Pons (tissue), 1 donor: ENCODE data around the gene FOXB1.

Experiments used
- DNase-seq: peaks from one replicate; pipeline ENCODE4 v3.0.0-alpha.2; 2016; ENCODE audit warnings: low spot score

FOXB1 gene

DNA sequence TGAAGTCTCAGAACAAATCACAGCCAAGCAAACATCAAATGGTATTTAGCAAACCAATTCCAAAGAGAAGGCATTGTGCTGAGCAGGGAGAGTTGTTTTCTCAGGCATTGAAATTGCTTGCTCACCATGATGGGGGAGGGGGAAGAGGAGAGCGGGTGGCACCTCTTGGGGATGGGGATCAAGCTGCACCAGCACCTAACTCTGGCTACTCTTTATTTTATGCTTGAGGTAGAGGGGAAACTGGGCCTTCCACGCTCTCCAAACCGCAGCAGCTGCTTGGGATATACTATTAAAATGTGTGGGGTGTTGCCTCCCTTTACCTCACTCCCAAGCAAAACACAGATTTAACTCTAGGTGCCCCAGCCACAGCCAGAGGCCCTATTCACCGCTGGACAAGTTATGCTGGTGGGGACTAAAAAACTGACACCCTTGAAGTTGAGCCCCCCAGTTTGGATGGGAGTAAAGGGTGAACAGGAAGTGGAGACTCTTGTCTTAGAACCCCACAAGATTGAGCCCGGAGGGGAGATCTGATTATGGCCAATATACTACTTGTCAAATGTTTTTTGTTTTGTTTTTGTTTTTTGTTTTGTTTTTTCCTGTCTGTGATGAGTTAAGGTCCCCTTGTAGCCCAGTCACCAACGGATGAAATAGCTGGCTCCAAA is 5.0 kb upstream of the FOXB1 start:
- DNase-seq = no peak

DNA sequence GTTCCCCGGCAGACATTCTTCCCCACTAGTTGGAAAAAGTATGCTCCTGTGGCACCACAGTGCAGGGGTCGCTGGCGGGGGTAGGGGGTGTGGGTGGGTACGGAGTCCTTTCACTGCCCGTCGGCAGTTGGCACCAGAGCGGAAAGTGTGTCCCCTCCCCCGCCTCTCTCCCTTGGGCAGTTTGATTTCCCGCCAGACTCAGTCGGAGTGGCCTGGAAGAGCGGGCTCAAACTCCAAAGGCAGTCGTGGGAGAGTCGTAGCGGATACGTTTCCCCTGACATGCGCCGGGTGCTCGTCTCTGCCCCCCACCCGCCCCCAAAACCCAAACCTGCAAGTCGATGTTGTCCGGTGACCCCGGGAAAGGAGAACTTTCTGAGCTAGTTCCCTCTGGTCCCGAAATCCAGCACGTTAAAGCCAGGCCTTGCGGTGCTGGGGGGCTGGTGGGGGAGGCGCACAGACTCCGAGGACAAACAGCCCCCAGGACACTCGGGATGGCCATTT is 4.4 kb upstream of the FOXB1 start:
- no peak for DNase-seq

DNA sequence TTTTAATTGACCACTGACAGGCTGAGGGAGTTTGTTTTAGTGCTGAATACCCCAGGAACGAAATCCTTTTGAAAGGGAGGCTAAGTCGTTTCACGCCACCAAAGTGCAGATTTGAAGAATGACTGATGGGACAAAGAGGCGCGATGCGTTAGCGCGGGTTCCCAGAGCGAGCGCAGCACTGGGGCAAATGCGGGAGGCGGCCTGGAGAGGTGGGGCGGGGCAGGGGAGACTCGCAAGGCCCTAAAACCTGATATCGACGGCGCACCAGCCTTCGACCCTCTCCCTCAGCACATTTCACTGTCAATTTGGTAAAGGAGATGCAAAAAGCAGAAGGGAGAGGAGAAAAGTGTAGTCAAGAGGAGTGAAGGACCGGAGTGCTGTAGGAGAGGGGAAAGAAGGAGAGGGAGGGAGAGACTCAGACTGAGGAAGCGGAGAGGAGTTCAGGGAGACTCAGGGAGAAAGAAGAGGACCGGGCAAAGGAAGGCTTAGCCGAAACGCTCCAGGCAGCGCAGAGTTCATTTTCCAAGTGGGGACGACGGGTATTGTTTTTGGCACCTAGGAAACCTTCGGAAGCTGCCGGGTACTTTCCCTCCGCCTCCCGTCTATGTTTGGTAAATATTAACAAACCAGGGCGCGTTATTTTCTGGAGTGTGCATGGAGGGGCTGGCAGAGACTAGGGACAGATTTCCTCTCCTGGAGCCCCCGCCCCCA is 3.8 kb upstream of the FOXB1 start:
- DNase-seq = no peak

DNA sequence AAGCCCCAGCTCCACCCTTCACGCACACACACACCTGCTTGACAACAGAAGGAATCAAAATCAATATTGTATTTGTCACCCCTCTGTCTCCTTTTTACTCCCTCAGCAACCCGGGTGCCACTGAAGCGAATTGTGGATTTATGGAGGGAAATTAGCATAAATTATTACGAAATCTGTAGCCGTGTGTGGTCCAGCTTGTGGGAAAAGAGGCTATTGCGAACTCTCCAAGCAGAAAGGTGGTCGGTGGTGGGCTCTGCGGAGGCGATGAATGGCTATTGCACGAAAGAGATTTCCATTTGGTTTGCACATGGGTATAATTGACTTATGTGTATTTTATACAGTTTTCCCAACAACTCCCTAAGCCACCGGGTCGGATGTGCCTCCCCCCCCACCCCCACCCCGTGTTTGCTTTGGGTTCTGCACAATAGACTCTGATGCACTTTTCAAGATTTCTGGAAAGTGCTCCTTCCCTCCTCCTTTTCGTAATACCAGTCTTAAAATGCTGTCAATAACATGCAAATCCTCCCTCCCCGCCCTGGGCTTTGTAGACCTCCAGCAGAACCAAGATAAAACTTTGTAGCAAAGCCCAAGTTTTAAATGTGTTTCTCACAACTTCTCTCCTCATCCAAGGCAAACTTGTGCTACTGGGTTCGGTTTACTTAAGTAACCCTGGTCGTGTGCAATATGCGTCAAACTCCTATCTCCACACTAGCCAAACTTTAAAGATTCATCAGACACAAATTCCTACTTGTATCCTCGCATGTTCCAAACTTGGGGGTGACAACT is 3.1 kb upstream of the FOXB1 start:
- DNase-seq = no peak

DNA sequence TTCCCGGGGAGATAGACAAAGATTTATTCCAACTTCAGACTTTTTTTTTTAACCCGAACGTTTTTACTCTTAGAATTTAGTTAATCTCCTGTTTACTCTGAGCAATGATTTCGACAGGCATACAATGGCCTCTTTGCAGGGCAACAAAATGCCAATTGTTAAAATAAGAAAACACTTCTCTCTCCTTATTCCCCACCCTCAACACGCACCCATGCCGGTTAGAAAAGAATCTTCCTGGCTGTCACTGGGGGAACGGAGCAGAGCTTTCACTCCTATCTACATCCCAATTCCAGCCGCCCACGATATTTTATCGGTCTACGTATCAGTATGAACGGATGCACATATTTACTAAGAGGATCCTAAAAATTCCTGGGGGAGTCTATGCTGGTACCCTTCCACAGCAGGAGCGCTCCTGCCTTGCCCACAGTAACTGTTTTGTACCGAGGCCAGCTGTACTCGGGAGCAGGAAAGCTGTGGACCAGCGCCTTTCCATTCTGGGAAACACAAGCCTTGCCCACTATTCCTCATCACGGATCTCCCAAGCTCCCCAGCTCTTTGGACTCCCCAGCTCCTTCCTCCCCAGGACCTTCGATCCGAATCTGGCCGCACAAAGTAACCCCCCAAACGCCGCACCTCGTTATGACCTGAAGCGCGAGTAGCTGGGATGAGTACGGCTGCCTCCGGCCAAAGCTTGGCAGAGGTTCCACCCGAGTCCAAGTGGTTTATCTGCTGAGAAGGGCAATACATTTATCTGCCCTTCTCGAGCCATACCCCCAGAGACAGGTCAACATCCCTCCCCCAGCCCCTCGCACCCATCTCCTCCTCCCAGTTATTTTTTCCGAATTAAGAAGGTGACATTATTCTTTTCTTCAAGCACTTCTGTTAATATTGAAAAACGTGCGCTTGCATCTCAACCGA is 2.2 kb upstream of the FOXB1 start:
- DNase-seq = no peak

DNA sequence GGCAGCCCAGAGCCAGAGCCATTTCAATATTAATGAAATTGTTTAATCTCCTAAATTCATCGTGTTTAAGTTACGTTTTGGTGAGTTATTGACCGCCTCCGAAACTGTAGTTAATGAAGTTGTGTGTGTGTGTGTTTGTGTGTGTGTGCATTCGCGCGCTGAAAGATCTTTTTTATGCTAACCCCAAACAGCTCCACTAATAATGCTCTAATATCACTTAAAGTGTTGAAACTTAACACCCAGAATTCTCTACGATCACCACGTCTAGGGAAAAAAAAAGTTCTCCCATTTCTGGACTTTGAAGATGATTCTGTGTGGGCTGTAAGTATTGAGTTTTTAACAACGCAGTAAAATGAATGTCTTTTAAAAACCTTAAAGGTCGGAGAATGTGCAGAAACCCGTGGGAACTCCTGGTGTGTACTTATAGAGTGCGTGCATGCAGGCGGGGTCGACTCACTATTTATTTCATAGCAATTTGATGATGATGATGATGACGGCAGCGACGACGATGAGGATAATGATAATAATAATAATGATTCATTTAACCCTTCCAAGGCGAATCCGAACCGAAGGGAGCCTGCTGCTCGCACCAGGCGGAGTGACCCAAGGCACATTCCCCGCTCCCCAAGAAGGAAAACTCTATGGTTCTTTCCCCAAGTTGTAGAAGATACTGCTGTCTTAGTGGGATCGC is 1.4 kb upstream of the FOXB1 start:
- DNase-seq = no peak

DNA sequence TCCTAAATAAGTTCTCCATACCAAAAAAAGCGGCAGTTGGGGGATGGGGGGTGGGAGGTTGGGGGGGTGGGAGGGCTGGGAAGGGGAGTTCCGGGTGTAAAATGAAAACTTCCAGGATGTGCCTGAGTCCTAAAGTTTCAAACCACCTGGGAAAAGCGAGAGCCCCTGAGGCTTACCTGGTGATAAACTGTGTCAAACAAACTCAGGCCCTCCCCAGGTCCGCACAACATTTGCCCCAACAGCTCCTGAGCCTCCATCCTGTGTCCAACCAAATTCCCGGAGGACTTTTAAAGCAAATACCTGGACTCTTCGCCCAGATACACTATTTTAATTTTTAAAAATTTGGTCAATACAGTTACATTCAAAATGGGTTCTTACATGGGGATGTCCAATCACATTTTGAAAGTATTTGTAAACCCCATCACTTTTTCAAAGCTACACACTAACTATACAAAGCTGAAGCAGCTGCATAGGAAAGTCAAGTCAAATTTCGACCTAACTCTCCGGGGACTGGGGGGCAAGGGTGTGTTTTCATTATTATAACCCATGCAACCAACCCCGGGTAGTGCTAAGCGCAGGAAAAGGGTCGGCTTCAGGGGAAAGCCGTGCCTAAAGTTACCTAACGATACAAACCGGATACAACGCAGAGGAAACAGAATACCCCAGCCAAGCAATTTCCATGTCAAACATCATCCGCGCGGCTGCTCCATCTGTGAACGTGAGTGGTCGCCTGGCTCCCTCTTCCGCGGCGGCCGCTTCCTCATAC is 685 bp upstream of the FOXB1 start:
- DNase-seq = no peak

GRCh38 chr15:60004846-60005351 is 788 bp downstream of the FOXB1 start:
- DNase-seq = no peak

GRCh38 chr15:60005352-60006202 is 1.5 kb downstream of the FOXB1 start:
- no peak for DNase-seq

DNA sequence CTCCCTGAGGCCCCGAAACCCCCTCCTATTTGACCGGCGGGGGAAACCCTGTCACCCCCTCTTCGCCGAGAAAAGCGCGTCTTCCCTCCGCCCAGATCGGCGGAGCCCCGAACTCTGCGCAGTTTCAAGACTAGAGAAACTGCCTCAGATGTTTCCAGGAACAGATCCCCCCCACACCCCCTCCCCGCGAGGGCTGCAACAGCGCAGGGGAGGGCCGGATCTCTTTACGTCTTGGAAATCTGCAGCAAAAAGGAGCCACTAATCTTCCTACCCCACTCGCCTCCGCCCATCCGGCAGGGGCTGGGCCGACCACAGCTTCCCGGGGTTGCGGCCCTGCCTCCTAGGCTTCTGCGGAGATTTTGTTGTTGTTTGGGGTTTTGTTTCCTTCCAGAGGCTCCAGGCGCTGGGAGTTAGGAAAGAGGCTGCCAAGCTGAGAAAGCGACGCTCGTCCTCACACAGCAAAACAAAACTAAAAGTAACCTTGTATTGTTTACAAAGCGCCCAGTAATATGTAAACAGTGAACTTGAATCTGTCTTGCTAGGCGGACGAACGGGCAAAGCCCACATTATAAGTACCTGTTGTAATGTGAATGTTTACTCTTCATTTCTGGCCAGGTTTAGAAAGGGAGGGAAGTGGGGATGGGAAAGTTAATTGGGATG is 2.2 kb downstream of the FOXB1 start:
- peak; percentile 40 for DNase-seq

DNA sequence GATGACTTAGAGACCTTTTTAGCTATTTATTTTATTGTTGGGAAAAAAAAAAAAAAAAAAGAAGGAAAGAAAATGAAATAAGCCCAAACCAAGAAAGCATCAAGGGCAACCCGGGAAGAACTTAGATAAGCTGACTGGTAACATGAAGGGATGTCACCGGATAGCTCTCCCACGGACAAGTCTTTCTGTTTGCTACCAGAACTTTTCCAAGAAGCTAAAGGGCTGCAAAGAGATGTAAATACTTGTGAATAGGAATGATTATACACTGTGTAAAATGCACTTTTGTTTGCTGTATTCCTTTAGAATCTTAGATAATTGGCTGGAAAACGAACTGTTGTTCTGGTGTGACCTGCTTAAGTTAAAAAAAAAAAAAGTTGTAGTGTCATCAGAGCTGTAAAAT is 2.8 kb downstream of the FOXB1 start:
- DNase-seq = no peak

DNA sequence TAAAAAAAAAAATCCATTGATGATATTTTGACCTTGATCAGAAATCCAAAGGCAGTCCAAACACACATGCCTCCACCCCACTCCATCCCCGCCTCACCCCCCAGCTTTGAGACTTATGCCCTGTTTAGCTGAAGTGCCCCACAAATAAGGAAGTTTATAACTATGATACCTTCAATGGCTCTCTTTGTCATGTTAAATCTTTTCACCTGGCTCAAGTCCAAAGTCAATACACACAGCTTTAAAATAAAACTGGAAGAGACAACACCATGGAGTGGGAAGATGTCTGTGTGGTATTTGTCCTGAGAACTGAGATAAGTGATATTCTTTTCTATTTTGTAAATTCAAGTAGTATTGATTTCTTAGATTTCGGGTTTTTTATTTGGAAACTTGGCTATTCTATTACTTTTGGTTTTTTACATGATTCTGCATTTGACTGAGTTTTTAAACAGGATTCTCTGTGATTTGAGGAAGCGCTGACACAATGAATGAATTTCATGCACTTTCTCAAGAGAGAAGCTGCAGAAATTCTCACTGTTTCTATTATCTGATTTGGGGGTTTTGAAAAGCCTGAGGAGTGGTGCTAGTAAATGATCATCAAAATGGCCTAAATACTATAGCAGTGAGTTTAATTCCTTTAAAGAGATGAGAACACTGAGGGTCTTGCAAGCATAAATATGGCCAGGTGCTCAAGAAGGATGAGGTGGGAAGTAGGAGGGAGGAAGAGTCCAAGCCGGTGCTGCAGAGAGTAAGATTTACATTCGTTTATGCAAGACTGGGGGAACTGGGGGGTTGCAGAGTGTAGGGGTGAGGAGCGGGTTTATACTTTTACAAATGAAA is 5.2 kb downstream of the FOXB1 start:
- no peak for DNase-seq

- DNase-seq = no peak
Observed at GRCh38 chr15:60009980-60010732, 6.0 kb downstream of the FOXB1 start.

DNA sequence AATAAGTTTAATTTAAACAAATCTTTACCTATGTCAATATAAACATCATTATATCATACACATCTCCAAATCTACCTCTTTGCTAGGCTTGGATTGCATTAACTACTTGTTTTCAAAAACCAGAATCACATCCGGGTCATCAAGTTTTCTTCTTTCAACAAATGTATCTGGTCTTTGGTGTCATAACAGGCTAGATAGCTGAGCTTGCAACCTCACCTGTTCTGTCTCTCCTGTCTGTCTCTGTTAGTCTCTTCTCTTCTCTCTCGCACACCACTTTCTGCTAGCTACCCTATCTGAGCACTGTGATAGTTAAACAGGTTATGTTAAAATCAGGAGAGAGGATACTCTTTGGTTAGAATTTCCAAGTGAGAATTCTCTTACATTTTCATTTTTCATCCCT is 6.7 kb downstream of the FOXB1 start:
- DNase-seq = no peak

- DNase-seq = no peak
Observed at GRCh38 chr15:60012695-60013094, 8.6 kb downstream of the FOXB1 start.

DNA sequence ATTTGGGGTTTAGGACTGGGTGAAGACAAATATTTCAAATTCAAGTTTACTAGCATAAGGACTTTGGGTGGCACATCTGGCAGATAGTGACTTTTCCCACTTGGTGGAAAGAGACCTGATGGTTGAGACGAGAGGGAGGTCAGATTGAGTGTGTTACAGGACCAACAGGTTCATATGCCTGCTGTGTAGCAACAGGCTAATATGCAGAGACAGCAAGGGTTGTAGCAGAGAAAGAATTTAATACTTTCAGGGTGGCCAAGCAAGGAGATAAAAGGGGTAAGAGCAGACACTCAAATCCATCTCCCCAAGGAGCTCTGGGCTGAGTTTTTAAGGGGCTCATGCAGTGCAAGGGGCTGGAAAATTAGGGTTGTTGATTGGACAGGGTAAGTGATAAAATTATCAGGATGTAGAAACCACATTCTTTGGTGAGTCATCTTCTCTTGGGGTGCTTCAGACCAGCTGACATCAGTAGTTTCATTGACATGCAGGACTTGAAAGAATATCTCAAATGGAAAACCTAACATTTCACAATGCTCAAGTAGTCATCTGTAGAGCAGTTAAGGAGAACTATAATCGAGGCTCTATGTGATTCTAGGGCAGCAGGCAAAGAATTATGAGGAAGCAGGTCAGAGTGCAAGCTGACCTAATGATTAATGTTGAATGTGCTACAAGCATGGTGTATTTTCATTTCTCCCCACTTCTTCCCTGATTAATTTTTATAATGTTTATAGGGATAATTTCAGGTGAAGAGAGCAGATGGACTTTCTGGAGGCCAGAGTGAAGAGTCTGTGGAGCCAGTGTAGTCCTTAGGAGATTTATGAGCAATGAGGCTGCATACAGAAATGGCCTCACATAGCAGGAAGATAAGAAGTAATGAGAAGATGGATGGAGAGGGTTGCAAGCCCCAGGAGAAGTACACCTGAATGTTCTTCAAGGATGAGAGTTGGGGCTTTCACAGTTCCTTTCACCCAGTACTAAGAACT is 13.7 kb downstream of the FOXB1 start:
- no peak for DNase-seq
